ENCODE measurements around the gene JPH3.
A peak's percentile ranks its signal among the peaks of the same experiment; 100 is the strongest.

The JPH3 gene

GRCh38 chr16:87604634-87605111 is 2.4 kb downstream of the JPH3 start:
- H3K36me3 Mint-ChIP-seq, result no peaks in the 10 kb centered on the region
- H3K9me3 Mint-ChIP-seq, result no peaks in the 10 kb centered on the region
- no peak overlapping the region for H3K27ac Mint-ChIP-seq
- H3K4me1 Mint-ChIP-seq, result peaks cover 11% of the 10 kb centered on the region
- peaks cover 42% of the 10 kb centered on the region for H3K27me3 Mint-ChIP-seq
- H3K4me3 Mint-ChIP-seq, result no peak overlapping the region

- H3K9me3 Mint-ChIP-seq, result no peaks in the 10 kb centered on the region
- H3K4me3 Mint-ChIP-seq, result no peak overlapping the region
- H3K36me3 Mint-ChIP-seq, result no peaks in the 10 kb centered on the region
- H3K4me1 Mint-ChIP-seq, result peaks cover 11% of the 10 kb centered on the region
- peaks cover 32% of the 10 kb centered on the region for H3K27me3 Mint-ChIP-seq
- H3K27ac Mint-ChIP-seq, result no peak overlapping the region
Measured at GRCh38 chr16:87607223-87607622, 4.9 kb downstream of the JPH3 start.

- H3K36me3 Mint-ChIP-seq, result no peaks in the 10 kb centered on the region
- H3K4me3 Mint-ChIP-seq, result no peak overlapping the region
- no peak overlapping the region for H3K27ac Mint-ChIP-seq
- peaks cover 32% of the 10 kb centered on the region for H3K27me3 Mint-ChIP-seq
- H3K9me3 Mint-ChIP-seq, result no peaks in the 10 kb centered on the region
- H3K4me1 Mint-ChIP-seq, result peaks cover 11% of the 10 kb centered on the region
Measured at GRCh38 chr16:87607871-87608270, 5.6 kb downstream of the JPH3 start.

DNA sequence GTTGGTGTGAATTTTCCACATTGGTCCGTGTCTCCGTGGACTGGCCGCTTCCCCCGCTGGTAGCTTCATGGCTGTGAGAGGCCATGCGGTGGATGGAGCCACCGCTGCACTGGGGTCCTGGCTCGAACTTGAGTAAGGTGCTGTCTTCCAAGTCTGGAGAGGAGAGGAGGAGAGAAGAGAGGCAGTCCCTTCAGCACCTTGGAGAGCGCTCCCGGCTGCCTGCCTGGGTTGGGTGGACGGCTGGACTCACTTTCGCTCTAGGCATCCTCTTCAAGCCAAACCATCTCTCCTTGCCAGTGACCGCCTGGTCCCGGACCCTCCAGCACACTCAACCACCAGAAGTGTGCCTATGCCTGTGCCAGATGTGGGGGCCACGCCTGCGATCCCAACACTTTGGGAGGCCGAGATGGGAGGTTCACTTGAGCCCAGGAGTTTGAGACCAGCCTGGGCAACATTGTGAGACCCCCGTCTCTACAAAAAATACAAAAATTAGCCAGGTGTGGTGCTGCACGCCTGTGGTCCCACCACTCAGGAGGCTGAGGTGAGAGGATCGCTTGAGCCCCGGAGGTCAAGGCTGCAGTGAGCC is 6.2 kb downstream of the JPH3 start:
- Mint-ChIP-seq H3K4me1 (peaks cover 7% of the 10 kb centered on the region), H3K27me3 (peaks cover 27% of the 10 kb centered on the region), H3K9me3 (no peaks in the 10 kb centered on the region), H3K36me3 (no peaks in the 10 kb centered on the region), H3K4me3 (no peak overlapping the region), H3K27ac (no peak overlapping the region)

DNA sequence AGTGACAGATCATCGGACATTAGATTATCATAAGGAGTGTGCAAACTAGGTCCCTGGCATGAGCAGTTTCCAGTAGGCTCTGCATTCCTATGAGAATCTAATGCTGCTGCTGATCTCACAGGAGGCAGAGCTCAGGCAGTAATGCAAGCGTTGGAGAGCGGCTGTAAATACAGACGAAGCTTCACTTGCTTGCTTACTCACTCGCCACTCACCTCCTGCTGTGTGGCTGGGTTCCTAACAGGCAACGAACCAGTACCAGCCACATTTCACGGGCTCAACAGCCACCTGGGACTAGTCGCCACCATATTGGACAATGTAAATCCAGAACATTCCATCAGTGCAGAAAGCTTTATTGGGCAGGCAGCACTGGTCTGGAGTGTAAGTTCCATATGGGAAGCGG is 7.7 kb downstream of the JPH3 start:
- H3K27me3 Mint-ChIP-seq, result peaks cover 23% of the 10 kb centered on the region
- H3K27ac Mint-ChIP-seq, result no peak overlapping the region

GRCh38 chr16:87611456-87611855 is 9.1 kb downstream of the JPH3 start:
- Mint-ChIP-seq H3K4me3 (no peak overlapping the region), H3K36me3 (no peaks in the 10 kb centered on the region), H3K9me3 (no peaks in the 10 kb centered on the region), H3K4me1 (no peaks in the 10 kb centered on the region), H3K27me3 (peaks cover 14% of the 10 kb centered on the region), H3K27ac (no peak overlapping the region)

More for the DNA sequence above, 7.7 kb downstream of the JPH3 start:
- Mint-ChIP-seq H3K4me3 (no peak overlapping the region), H3K9me3 (no peaks in the 10 kb centered on the region), H3K36me3 (no peaks in the 10 kb centered on the region), H3K4me1 (no peaks in the 10 kb centered on the region)

DNA sequence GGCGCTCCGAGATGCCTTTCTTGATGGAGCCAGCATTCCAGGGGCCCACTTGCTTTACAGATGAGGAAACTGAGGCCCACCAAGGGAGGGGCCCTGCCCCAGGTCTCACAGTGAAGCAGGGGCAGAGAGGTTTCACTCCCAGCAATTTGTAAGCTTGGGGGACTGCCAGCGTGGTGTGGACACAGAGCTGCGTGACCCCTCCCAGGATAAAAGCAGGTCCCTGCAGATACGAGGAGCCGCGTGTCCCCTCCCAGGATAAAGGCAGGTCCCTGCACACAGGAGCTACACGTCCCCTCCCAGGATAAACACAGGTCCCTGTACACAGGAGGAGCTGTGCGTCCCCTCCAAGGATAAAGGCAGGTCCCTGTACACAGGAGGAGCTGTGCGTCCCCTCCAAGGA is 11.7 kb downstream of the JPH3 start:
- no peak overlapping the region for H3K27ac Mint-ChIP-seq
- no peak overlapping the region for H3K4me3 Mint-ChIP-seq
- no peaks in the 10 kb centered on the region for H3K36me3 Mint-ChIP-seq
- peaks cover 4% of the 10 kb centered on the region for H3K27me3 Mint-ChIP-seq
- H3K4me1 Mint-ChIP-seq, result no peaks in the 10 kb centered on the region
- H3K9me3 Mint-ChIP-seq, result no peaks in the 10 kb centered on the region

DNA sequence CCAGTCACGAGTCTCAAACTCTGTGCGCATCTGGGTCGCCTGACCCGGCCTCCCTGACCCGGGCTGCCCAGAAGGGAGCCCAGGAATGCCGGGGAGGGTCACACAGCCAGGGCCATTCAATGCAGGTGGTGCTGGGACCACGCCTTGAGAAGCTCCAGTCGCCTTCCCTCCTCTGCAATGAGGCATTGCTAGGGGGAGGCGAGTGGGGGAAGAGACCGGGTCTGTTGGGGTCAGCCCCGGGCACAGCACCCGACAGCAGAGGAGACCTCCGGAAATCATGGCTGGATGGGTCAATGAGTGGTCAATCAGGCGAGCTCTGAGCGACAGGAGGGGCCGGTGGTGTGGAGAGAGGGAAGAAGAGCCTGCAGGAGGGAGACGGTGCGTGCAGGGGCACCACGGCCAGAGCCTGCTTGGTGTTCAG is 13.3 kb downstream of the JPH3 start:
- H3K36me3 Mint-ChIP-seq, result no peaks in the 10 kb centered on the region
- H3K9me3 Mint-ChIP-seq, result no peaks in the 10 kb centered on the region
- H3K27me3 Mint-ChIP-seq, result peaks cover 3% of the 10 kb centered on the region
- H3K4me3 Mint-ChIP-seq, result no peak overlapping the region
- H3K4me1 Mint-ChIP-seq, result no peaks in the 10 kb centered on the region
- no peak overlapping the region for H3K27ac Mint-ChIP-seq

DNA sequence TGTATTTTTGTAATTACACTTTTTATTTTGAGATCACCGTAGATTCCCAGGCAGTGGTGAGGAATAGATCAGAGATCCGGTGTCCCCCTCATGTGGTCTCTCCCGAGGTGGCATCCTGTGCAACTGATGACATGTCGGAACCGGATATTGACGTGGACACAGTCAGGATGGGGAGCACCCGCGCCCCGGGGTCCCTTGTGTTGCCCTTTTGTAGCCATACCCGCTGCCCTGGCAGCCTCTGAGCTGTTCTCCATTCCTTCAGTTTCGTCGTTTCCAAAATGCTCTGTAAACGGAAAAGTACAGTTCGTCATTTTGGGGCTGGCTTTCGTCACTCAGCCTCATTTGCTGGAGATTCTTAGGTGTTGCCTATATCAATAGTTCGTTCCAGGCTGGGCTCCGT is 14.2 kb downstream of the JPH3 start:
- Mint-ChIP-seq H3K27ac (no peak overlapping the region), H3K27me3 (peaks cover 3% of the 10 kb centered on the region), H3K4me3 (no peak overlapping the region), H3K4me1 (no peaks in the 10 kb centered on the region), H3K36me3 (no peaks in the 10 kb centered on the region), H3K9me3 (no peaks in the 10 kb centered on the region)

- H3K4me3 Mint-ChIP-seq, result no peak overlapping the region
- no peaks in the 10 kb centered on the region for H3K36me3 Mint-ChIP-seq
- H3K27me3 Mint-ChIP-seq, result peaks cover 3% of the 10 kb centered on the region
- H3K27ac Mint-ChIP-seq, result no peak overlapping the region
- no peaks in the 10 kb centered on the region for H3K9me3 Mint-ChIP-seq
- H3K4me1 Mint-ChIP-seq, result no peaks in the 10 kb centered on the region
Measured at GRCh38 chr16:87618216-87618615, 15.9 kb downstream of the JPH3 start.

DNA sequence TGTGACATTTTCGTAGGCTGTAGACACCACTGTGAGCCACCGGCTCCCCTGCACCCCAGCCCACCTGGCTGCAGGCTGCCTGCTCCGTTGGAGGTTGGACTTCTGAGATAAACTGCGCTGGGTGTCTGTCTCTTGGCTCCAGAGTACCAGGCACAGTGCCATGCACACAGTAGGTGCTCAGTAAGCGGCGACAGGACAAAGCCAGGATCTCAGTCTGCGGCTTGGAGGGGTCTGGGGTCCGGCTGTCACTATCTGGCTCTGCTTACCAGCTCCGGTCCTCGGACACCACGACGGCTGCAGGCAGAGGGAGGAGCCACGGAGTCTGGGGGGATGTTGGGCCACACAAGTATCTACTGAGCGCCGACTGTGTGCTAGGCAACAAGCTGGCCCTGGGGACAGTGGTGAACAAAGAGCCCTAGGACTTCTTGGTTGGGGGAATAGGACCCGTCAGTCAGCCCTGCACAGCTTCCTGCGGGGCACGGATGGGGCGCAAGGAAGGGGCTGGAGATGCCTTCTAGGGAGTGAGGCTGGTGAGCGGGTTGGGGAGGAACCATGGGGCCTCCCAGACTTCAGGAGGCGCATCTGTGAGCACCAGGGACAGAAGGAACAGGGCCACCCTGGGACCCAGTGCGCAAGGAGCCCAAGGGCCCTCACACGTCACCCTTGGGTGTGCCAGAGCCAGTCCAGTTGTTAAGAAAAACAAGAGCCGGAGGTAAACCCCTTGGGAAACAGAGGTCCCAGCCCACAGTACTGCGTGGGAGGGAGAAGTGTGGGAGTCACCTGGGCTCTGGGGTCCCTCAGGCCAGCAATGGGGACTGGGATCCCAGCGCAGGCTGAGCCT is 17.3 kb downstream of the JPH3 start:
- H3K4me1 Mint-ChIP-seq, result no peaks in the 10 kb centered on the region

GRCh38 chr16:87620201-87620495 is 17.8 kb downstream of the JPH3 start:
- no peaks in the 10 kb centered on the region for H3K9me3 Mint-ChIP-seq
- H3K27ac Mint-ChIP-seq, result peak overlapping the region; percentile 46
- H3K27me3 Mint-ChIP-seq, result peaks cover 3% of the 10 kb centered on the region

More for the DNA sequence above, 17.3 kb downstream of the JPH3 start:
- Mint-ChIP-seq H3K27me3 (peaks cover 3% of the 10 kb centered on the region), H3K9me3 (no peaks in the 10 kb centered on the region), H3K4me3 (no peak overlapping the region), H3K36me3 (no peaks in the 10 kb centered on the region), H3K27ac (peak overlapping the region; percentile 46)

GRCh38 chr16:87621550-87621829 is 19.2 kb downstream of the JPH3 start:
- Mint-ChIP-seq H3K27me3 (peaks cover 3% of the 10 kb centered on the region), H3K9me3 (no peaks in the 10 kb centered on the region), H3K27ac (no peak overlapping the region), H3K4me1 (no peaks in the 10 kb centered on the region), H3K4me3 (no peak overlapping the region), H3K36me3 (no peaks in the 10 kb centered on the region)

More at GRCh38 chr16:87620201-87620495, 17.8 kb downstream of the JPH3 start:
- Mint-ChIP-seq H3K4me1 (no peaks in the 10 kb centered on the region), H3K4me3 (no peak overlapping the region), H3K36me3 (no peaks in the 10 kb centered on the region)

DNA sequence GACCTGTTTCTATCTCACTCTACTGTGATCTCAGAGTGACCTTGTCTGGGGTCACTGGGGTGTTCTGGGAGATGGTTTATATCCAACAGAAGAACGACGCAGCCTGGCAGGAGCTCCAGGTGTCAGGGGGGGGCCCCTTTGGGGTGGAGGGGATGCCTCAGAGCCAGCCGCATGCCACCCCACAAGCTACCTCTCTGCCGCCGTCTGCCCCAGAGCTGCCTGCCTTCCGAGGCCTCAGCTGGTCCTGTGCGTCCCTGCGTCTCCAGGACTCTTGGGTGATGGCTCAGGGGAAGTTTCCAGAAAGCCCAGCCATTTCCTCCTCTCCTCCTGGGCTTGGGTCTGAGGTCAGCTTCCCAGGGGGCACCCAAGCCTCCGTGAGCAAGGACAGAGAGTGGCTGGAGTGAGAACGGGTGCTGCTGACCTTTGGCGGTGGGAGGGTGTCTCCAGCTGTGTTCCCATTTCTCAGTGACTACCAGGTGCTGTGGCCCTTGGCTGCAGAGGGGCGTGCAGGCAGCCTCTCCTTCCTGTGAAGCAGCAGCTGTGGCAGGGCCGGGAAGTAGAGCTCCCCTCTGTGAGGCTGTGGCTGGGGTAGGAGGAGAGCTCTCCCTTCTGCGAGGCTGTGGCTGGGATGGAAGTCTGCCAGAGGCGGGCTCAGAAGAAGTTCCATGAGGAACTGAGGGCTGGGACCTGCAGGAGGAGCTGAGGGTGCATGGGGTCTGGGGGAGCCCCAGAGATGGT is 19.8 kb downstream of the JPH3 start:
- Mint-ChIP-seq H3K4me3 (no peak overlapping the region), H3K9me3 (no peaks in the 10 kb centered on the region), H3K36me3 (no peaks in the 10 kb centered on the region), H3K27ac (no peak overlapping the region), H3K4me1 (no peaks in the 10 kb centered on the region), H3K27me3 (peaks cover 3% of the 10 kb centered on the region)

DNA sequence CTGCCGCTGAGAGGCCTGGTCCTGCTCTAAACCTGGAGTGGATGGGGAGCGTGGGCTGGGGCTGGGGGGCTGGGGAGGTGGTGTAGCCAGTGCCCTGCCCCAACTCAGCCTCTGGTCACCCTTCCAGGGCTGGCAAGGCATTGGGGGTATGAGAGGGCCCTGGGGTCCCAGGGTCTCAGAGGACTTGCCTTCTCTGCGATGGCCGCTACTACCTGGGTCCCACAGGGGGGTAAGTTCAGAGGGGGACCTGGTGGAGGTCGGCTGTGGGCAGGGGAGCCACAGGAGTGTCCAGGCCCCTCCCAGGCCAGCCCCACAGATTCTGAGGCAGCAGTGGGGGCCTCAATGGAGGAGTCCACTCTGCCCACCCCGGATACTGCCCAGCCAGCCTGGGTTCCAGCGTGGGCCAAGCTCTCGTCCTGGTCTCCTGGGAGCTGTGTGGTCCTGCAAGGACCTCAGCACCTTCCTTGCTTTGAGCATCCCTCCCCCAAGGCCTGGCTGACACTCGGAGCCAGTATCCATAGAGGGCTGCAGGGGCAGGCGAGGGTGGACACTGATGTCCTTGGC is 20.5 kb downstream of the JPH3 start:
- peaks cover 2% of the 10 kb centered on the region for H3K27me3 Mint-ChIP-seq
- no peak overlapping the region for H3K27ac Mint-ChIP-seq
- H3K9me3 Mint-ChIP-seq, result no peaks in the 10 kb centered on the region
- no peaks in the 10 kb centered on the region for H3K4me1 Mint-ChIP-seq
- H3K36me3 Mint-ChIP-seq, result no peaks in the 10 kb centered on the region
- H3K4me3 Mint-ChIP-seq, result no peak overlapping the region

- Mint-ChIP-seq H3K9me3 (no peaks in the 10 kb centered on the region), H3K27ac (no peak overlapping the region), H3K36me3 (no peaks in the 10 kb centered on the region), H3K4me1 (no peaks in the 10 kb centered on the region), H3K27me3 (no peaks in the 10 kb centered on the region), H3K4me3 (no peak overlapping the region)
Measured at GRCh38 chr16:87625241-87625797, 23.0 kb downstream of the JPH3 start.
